Rectal smooth muscle tissue (tissue), 1 donor: Measurements from ENCODE around the gene DCXR.

Source experiments
- H3K27ac ChIP-seq: one replicate; pipeline ENCODE4 v1.7.0; 2013; ENCODE audit warnings: low read depth, low read length, inconsistent platforms
- H3K27me3 ChIP-seq: one replicate; pipeline ENCODE4 v1.7.0; 2013; ENCODE audit warnings: low read length; ENCODE audit not compliant: control insufficient read depth, insufficient read depth
- H3K36me3 ChIP-seq: one replicate; pipeline ENCODE4 v1.7.0; 2013; ENCODE audit warnings: low read length; ENCODE audit not compliant: control insufficient read depth, insufficient read depth
- H3K4me1 ChIP-seq: one replicate; pipeline ENCODE4 v1.7.0; 2013; ENCODE audit warnings: low read length; ENCODE audit not compliant: control insufficient read depth, insufficient read depth
- H3K4me3 ChIP-seq: one replicate; pipeline ENCODE4 v1.7.0; 2013; ENCODE audit warnings: low read length
- H3K9ac ChIP-seq: one replicate; pipeline ENCODE4 v1.7.0; 2013; ENCODE audit warnings: low read length

Gene DCXR

GRCh38 chr17:82056729-82057621 lies 19.5 kb upstream of the DCXR start:
- H3K27me3 ChIP-seq, result no peaks in the 10 kb centered on the region
- peaks cover 6% of the 10 kb centered on the region for H3K4me1 ChIP-seq
- no peak overlapping the region for H3K9ac ChIP-seq
- no peak overlapping the region for H3K27ac ChIP-seq
- H3K4me3 ChIP-seq, result no peak overlapping the region
- peaks cover 45% of the 10 kb centered on the region for H3K36me3 ChIP-seq

- Histone ChIP-seq H3K4me1 (peaks cover 6% of the 10 kb centered on the region), H3K4me3 (no peak overlapping the region), H3K27ac (no peak overlapping the region), H3K9ac (no peak overlapping the region), H3K36me3 (peaks cover 38% of the 10 kb centered on the region), H3K27me3 (no peaks in the 10 kb centered on the region)
These were observed 18.6 kb upstream of the DCXR start for GRCh38 chr17:82055965-82056728.

GRCh38 chr17:82055023-82055964 lies 17.8 kb upstream of the DCXR start:
- Histone ChIP-seq H3K9ac (no peak overlapping the region), H3K4me1 (peaks cover 12% of the 10 kb centered on the region), H3K36me3 (peaks cover 33% of the 10 kb centered on the region), H3K27ac (no peak overlapping the region), H3K4me3 (no peak overlapping the region), H3K27me3 (no peaks in the 10 kb centered on the region)

- Histone ChIP-seq H3K4me1 (peaks cover 13% of the 10 kb centered on the region), H3K27ac (no peak overlapping the region), H3K9ac (no peak overlapping the region), H3K36me3 (peaks cover 33% of the 10 kb centered on the region), H3K4me3 (no peak overlapping the region), H3K27me3 (no peaks in the 10 kb centered on the region)
These were observed 17.0 kb upstream of the DCXR start for GRCh38 chr17:82054351-82055022.

GRCh38 chr17:82053556-82054263 lies 16.2 kb upstream of the DCXR start:
- Histone ChIP-seq H3K27me3 (no peaks in the 10 kb centered on the region), H3K9ac (no peak overlapping the region), H3K36me3 (peaks cover 37% of the 10 kb centered on the region), H3K4me1 (peaks cover 13% of the 10 kb centered on the region), H3K27ac (no peak overlapping the region), H3K4me3 (peak overlapping the region; percentile 75)

- no peaks in the 10 kb centered on the region for H3K27me3 ChIP-seq
- H3K27ac ChIP-seq, result no peak overlapping the region
- no peak overlapping the region for H3K9ac ChIP-seq
- peaks cover 34% of the 10 kb centered on the region for H3K36me3 ChIP-seq
- peaks cover 13% of the 10 kb centered on the region for H3K4me1 ChIP-seq
- H3K4me3 ChIP-seq, result peak overlapping the region; percentile 75
These were observed 15.6 kb upstream of the DCXR start for GRCh38 chr17:82053130-82053529.

GRCh38 chr17:82052638-82053059 lies 15.2 kb upstream of the DCXR start:
- no peaks in the 10 kb centered on the region for H3K27me3 ChIP-seq
- H3K36me3 ChIP-seq, result peaks cover 29% of the 10 kb centered on the region
- peaks cover 13% of the 10 kb centered on the region for H3K4me1 ChIP-seq
- H3K27ac ChIP-seq, result no peak overlapping the region
- H3K4me3 ChIP-seq, result peak overlapping the region; percentile 75
- H3K9ac ChIP-seq, result peak overlapping the region; percentile 35

- peaks cover 24% of the 10 kb centered on the region for H3K36me3 ChIP-seq
- H3K27ac ChIP-seq, result no peak within 1 kb of the TSS
- H3K27me3 ChIP-seq, result no peaks in the 10 kb centered on the region
- peak within 1 kb of the TSS; percentile 35 for H3K9ac ChIP-seq
- peak within 1 kb of the TSS; percentile 75 for H3K4me3 ChIP-seq
- peaks cover 13% of the 10 kb centered on the region for H3K4me1 ChIP-seq
These were observed 14.5 kb upstream of the DCXR start, which contains the start of the genes GPS1 and RFNG for GRCh38 chr17:82051776-82052637. Gene GPS1, plus strand, starts transcription at chr17:82051898. Its CDS starts 34 bp downstream, at chr17:82051932. Gene RFNG, minus strand, starts transcription at chr17:82051811. Its CDS starts 45 bp downstream, at chr17:82051766.

GRCh38 chr17:82050761-82051641 lies 13.5 kb upstream of the DCXR start:
- H3K4me3 ChIP-seq, result peak overlapping the region; percentile 64
- peaks cover 21% of the 10 kb centered on the region for H3K36me3 ChIP-seq
- peaks cover 13% of the 10 kb centered on the region for H3K4me1 ChIP-seq
- H3K27ac ChIP-seq, result no peak overlapping the region
- H3K27me3 ChIP-seq, result no peaks in the 10 kb centered on the region
- no peak overlapping the region for H3K9ac ChIP-seq
